ENCODE measurements around the gene PDCD1LG2. TPM values are rescaled to one million over a fixed set of nuclear protein-coding genes. Genes with fewer than 3 reads are reported as not detected.

Gene PDCD1LG2
- total and polyA plus RNA-seq, 9 donors, result 0.34 to 2.2 (median 1.1) TPM

DNA sequence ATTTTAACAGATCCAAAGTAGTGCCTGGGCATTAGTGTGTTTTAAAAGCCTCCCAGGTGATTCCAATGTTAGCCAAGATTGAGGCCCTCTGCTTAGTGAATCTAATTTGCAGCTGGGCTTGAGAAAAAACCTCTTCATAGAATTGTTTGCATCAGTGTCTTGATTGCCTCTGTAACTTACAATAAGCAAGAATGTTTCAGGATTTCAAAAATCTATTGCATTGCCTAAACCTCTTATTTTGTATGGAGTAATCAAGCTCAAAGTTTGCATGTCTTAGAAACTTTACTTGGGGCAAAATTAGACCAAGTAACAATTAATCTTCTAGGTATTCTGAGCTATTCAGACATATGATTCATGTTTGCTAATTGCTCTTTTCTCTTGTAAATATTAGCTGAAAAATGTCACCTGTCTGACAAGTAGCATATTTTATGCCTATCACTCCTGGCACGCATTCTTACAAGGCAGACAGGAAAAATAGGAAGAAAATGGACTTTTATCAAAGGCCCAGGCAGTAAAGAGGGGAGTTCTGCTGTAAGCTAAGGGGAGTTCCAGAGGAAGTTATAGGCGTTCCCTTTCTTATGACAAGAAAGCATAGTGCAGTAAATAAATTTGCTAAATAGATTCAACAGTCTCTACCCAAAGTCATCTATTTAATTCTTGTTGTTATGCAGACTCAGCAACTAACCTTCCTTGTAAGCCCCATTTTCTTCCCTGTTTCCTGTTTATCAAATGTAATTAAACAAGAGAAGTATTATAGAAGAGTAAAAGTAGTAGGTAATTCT lies 21.0 kb downstream of the PDCD1LG2 start:
- H3K4me3 ChIP-seq (ENCODE audit: low read length), result no peak overlapping the region
- no CpG with 5 or more reads among the region's 2 CpGs for WGBS (ENCODE audit: insufficient coverage)
- H3K36me3 ChIP-seq (ENCODE audit: control insufficient read depth, insufficient read depth, low read length), result no peaks in the 10 kb centered on the region
- no peak for DNase-seq
- H3K4me1 ChIP-seq (ENCODE audit: control insufficient read depth, insufficient read depth, low read length), result peaks cover 8% of the 10 kb centered on the region
- no peak overlapping the region for H3K27ac ChIP-seq (ENCODE audit: low read length)
- H3K9me3 ChIP-seq (replicated peaks; ENCODE audit: control insufficient read depth, low read depth, low read length), result no peaks in the 10 kb centered on the region
- no peaks in the 10 kb centered on the region for H3K27me3 ChIP-seq (ENCODE audit: control insufficient read depth, insufficient read depth, low read length)

DNA sequence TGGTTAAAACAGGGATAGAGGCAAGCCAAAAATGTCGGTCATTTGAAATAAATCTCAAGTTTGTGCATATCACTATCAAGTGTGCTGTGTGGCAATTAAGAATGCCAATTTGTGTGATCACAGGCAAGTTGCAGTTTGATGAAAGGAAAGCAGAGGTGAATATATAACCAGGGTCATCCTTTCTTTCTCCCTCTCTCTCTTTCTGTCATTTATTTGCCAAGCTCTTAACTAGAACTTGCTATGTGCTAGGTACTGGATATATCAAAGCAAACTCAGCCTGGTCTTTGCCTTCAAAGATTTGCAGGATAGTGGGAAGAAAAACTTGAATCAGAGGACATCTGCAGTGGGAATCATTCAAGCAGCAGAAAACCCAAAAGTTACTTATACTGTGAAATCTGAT lies 22.0 kb downstream of the PDCD1LG2 start:
- no peaks in the 10 kb centered on the region for H3K36me3 ChIP-seq (ENCODE audit: control insufficient read depth, insufficient read depth, low read length)
- no peaks in the 10 kb centered on the region for H3K27me3 ChIP-seq (ENCODE audit: control insufficient read depth, insufficient read depth, low read length)
- peaks cover 8% of the 10 kb centered on the region for H3K4me1 ChIP-seq (ENCODE audit: control insufficient read depth, insufficient read depth, low read length)
- no CpG with 5 or more reads among the region's 1 CpG for WGBS (ENCODE audit: insufficient coverage)
- no peaks in the 10 kb centered on the region for H3K9me3 ChIP-seq (replicated peaks; ENCODE audit: control insufficient read depth, low read depth, low read length)
- H3K4me3 ChIP-seq (ENCODE audit: low read length), result no peak overlapping the region
- no peak for DNase-seq
- H3K27ac ChIP-seq (ENCODE audit: low read length), result no peak overlapping the region

DNA sequence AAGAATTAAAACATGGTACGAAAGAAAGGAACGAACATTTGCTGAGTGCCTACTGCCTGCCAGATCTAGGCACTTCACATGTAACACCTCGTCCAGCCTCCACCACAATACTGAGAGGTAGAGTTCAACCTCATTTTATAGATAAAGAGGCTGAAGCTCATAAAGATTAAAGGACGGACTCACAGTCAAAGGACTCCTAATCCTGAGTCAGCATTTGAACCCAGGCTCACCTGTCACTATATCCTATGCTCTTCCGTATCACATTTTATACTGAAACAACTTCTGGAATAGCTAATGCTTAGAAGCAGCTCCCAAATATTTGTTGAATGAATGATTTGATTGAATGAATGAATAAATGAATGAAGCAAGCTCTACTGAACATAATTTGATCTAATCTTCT lies 22.5 kb downstream of the PDCD1LG2 start:
- H3K9me3 ChIP-seq (replicated peaks; ENCODE audit: control insufficient read depth, low read depth, low read length), result no peaks in the 10 kb centered on the region
- no peak overlapping the region for H3K27ac ChIP-seq (ENCODE audit: low read length)
- no peak overlapping the region for H3K4me3 ChIP-seq (ENCODE audit: low read length)
- no peaks in the 10 kb centered on the region for H3K36me3 ChIP-seq (ENCODE audit: control insufficient read depth, insufficient read depth, low read length)
- DNase-seq, result no peak
- H3K27me3 ChIP-seq (ENCODE audit: control insufficient read depth, insufficient read depth, low read length), result no peaks in the 10 kb centered on the region
- H3K4me1 ChIP-seq (ENCODE audit: control insufficient read depth, insufficient read depth, low read length), result peaks cover 8% of the 10 kb centered on the region
- no CpG with 5 or more reads among the region's 5 CpGs for WGBS (ENCODE audit: insufficient coverage)

DNA sequence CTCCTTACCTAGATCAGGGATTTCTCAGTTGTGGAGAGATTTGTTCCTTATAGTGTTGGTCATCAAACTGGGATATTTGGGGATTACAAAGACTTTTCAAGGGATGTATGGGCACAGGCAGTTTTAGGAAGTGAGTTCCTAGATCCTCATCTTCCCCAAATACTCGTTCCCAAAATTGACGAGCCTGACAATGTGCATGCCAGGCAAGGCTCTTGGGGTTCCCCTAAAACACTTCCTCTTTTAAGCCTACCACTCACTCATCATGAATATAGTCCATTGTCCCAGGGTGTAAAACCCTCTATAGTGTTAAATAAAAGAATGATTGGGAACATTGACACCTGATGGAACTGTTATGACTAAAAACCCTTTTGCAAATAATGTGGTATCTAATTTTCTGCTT lies 26.4 kb downstream of the PDCD1LG2 start:
- no peaks in the 10 kb centered on the region for H3K9me3 ChIP-seq (replicated peaks; ENCODE audit: control insufficient read depth, low read depth, low read length)
- H3K27ac ChIP-seq (ENCODE audit: low read length), result no peak overlapping the region
- peak; percentile 30 for DNase-seq
- H3K27me3 ChIP-seq (ENCODE audit: control insufficient read depth, insufficient read depth, low read length), result no peaks in the 10 kb centered on the region
- H3K4me1 ChIP-seq (ENCODE audit: control insufficient read depth, insufficient read depth, low read length), result peaks cover 8% of the 10 kb centered on the region
- H3K4me3 ChIP-seq (ENCODE audit: low read length), result no peak overlapping the region
- WGBS (ENCODE audit: insufficient coverage), result no CpG with 5 or more reads among the region's 2 CpGs
- no peaks in the 10 kb centered on the region for H3K36me3 ChIP-seq (ENCODE audit: control insufficient read depth, insufficient read depth, low read length)

DNA sequence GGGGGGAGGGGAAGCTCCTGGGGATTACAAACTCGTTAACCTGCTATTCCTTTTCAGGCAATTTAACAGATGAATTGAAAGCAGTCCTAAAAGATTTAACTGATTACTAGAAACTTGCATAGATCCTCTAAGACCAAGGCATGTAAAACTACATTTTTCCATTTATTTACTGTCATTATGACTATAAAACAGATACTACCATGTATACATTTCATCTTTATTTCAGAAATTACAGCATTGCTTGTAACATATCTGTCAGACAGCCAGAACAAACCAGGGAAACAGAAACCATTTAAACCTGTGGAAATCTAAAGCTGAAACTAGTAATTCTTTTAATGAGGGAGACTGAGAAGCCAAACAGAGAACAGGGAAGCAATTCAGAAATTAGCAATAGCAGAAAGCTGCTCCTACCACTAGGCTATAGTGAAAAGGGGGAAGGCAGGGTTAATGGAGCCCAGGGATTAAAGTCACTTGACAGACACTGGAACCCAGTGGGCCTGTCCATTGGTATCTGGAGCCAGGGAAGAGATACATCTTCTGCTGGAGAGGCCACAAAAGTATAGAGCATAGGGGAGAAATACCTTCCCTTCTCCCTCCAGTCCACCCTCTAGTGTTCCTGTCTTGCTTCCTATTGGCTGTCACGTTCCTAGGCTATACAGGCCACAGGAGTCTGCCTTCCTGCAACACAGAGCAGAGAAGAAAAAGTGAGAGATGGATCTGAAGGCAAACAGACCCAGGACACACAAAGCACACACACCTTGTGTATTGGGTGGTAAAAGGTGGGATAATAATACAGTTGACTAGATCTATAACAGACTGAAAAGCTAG lies 33.8 kb downstream of the PDCD1LG2 start:
- WGBS (ENCODE audit: insufficient coverage), result no CpG with 5 or more reads among the region's 2 CpGs
- Histone ChIP-seq H3K27me3 (ENCODE audit: control insufficient read depth, insufficient read depth, low read length) (no peaks in the 10 kb centered on the region), H3K9me3 (replicated peaks; ENCODE audit: control insufficient read depth, low read depth, low read length) (no peaks in the 10 kb centered on the region), H3K27ac (ENCODE audit: low read length) (no peak overlapping the region), H3K36me3 (ENCODE audit: control insufficient read depth, insufficient read depth, low read length) (no peaks in the 10 kb centered on the region), H3K4me3 (ENCODE audit: low read length) (no peak overlapping the region), H3K4me1 (ENCODE audit: control insufficient read depth, insufficient read depth, low read length) (no peaks in the 10 kb centered on the region)
- DNase-seq, result no peak

DNA sequence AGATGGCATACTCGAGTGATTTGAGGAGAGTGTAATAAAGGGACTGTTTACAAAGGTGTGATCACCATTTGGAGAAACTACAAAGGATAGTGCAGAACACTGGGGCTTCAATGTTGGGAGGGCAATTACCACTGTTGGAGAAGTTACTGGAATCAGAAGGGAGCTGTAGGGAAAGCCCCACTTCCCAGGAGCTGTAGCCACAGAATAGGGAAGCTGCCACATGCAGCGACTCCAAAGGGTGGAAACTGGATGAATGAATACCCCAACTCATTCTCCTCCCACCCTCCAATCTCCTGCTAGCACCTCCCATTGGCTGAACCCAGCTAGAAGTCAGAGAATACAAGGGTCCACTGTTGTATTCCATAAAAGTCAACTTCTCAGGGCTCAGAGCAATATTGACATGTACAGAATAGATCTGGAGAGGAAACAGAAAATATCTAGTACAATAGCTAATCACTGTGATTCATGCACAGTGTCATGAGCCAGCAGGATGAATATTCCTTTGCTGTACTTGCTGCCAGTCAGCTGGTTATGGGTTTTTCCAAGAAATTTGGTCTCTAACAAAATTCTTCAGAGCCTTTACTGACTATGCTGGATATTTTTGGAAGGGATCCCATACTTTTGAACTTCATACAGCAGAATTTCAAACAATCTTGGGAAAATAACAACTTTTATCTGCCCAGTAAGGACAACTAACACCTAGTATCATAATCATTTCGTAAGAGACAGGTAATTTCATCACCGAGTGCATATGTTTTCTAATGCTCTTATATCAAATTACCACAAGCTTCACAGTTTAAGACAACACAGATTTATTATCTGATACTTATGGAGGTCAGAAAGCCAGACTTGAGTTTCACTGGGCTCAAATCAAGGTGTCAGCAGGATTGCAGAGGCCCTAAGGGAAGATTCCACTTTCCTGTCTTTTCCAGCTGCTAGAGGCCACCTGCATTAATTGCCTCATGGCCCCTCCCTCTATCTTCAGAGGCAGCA lies 39.6 kb downstream of the PDCD1LG2 start:
- Histone ChIP-seq H3K27me3 (ENCODE audit: control insufficient read depth, insufficient read depth, low read length) (no peaks in the 10 kb centered on the region), H3K27ac (ENCODE audit: low read length) (no peak overlapping the region), H3K36me3 (ENCODE audit: control insufficient read depth, insufficient read depth, low read length) (no peaks in the 10 kb centered on the region), H3K4me3 (ENCODE audit: low read length) (no peak overlapping the region), H3K4me1 (ENCODE audit: control insufficient read depth, insufficient read depth, low read length) (no peaks in the 10 kb centered on the region), H3K9me3 (replicated peaks; ENCODE audit: control insufficient read depth, low read depth, low read length) (no peaks in the 10 kb centered on the region)
- 0% methylated on average over 1 of the region's 4 CpGs for WGBS (ENCODE audit: insufficient coverage)
- peak; percentile 47 for DNase-seq

DNA sequence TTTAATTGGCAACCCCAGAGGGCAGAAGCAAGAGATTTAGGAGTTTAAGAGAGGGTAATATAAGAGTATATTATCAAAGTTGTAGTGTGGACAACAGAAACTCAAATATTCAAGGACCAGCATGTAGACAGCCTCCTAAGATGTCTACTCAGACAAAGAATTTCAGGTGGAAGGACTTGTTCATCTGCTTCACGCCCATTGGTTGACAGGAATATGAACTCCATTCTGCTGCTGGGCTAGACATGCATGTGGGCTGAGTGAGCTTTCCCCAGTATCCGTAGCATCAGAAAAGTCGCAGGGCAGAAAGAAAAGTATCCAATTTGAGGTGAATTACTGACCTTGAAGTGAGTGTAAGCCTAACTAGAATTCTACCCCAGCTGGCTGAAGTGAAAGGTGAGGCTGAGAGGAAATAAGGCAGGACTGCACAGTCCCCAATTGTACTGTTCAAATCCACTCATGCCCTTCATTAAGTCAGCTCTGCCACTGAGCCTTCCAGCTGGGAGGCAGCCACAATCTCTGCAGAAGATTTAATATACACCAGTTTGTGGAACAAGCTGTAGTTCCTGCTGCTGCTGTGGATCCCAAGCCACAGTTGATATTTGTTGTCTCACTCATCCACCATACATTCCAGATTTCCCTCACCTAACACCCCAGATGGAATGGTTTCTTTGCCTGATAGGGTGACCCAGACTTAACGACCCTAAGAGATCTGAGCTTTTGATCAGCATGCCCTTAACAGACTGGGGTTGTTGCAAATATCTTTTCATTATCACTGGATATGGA lies 41.2 kb downstream of the PDCD1LG2 start:
- no peak for DNase-seq
- Histone ChIP-seq H3K4me3 (ENCODE audit: low read length) (no peak overlapping the region), H3K27ac (ENCODE audit: low read length) (no peak overlapping the region), H3K4me1 (ENCODE audit: control insufficient read depth, insufficient read depth, low read length) (no peaks in the 10 kb centered on the region), H3K27me3 (ENCODE audit: control insufficient read depth, insufficient read depth, low read length) (no peaks in the 10 kb centered on the region), H3K36me3 (ENCODE audit: control insufficient read depth, insufficient read depth, low read length) (no peaks in the 10 kb centered on the region), H3K9me3 (replicated peaks; ENCODE audit: control insufficient read depth, low read depth, low read length) (no peaks in the 10 kb centered on the region)
- WGBS (ENCODE audit: insufficient coverage), result 68% methylated on average over 4 of the region's 4 CpGs

DNA sequence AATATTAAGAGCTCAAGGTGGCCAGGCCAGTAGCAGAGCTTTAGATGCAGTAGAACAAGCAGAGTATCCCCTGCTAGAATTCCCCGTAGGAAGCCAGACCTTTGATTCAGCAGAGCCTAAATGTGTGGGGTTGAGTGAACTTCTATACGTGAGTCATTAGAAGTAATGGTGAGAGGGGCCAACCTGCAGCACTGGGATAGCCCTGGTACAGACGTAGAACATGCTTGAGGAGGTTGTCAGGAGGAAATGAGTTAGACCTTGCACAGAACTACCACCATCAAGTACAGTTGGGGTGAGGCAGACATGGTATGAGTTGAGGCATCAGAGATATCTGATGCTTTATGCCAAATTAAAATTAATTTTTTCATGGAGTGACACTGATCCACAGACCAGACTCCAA lies 42.0 kb downstream of the PDCD1LG2 start:
- 91% methylated on average over 3 of the region's 3 CpGs for WGBS (ENCODE audit: insufficient coverage)
- no peak for DNase-seq
- H3K27ac ChIP-seq (ENCODE audit: low read length), result no peak overlapping the region
- no peak overlapping the region for H3K4me3 ChIP-seq (ENCODE audit: low read length)
- peaks cover 2% of the 10 kb centered on the region for H3K4me1 ChIP-seq (ENCODE audit: control insufficient read depth, insufficient read depth, low read length)
- H3K9me3 ChIP-seq (replicated peaks; ENCODE audit: control insufficient read depth, low read depth, low read length), result no peaks in the 10 kb centered on the region
- no peaks in the 10 kb centered on the region for H3K27me3 ChIP-seq (ENCODE audit: control insufficient read depth, insufficient read depth, low read length)
- H3K36me3 ChIP-seq (ENCODE audit: control insufficient read depth, insufficient read depth, low read length), result no peaks in the 10 kb centered on the region

DNA sequence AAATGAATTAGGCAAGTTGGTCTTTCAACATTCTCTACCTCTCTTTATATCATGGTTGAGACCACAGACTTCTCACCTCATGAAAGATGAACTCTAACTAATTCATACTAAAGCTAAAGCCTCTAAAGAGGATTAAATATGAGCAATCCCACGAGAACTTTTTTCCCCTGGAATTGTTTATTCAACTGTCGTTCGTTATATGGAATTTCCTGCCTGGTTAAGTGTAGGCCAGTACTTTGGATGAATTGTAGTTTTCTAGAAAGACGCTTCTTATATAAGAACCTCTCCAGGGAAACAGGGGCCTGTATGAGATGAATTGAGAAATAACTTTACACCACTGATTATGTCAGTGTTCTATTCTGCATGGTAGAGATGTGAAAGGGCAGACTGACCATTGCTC lies 42.9 kb downstream of the PDCD1LG2 start:
- no peak for DNase-seq
- H3K27ac ChIP-seq (ENCODE audit: low read length), result no peak overlapping the region

More for the DNA sequence above, 42.9 kb downstream of the PDCD1LG2 start:
- Histone ChIP-seq H3K9me3 (replicated peaks; ENCODE audit: control insufficient read depth, low read depth, low read length) (no peaks in the 10 kb centered on the region), H3K4me1 (ENCODE audit: control insufficient read depth, insufficient read depth, low read length) (peaks cover 7% of the 10 kb centered on the region), H3K36me3 (ENCODE audit: control insufficient read depth, insufficient read depth, low read length) (no peaks in the 10 kb centered on the region), H3K4me3 (ENCODE audit: low read length) (no peak overlapping the region), H3K27me3 (ENCODE audit: control insufficient read depth, insufficient read depth, low read length) (no peaks in the 10 kb centered on the region)
- WGBS (ENCODE audit: insufficient coverage), result no CpG with 5 or more reads among the region's 4 CpGs

All from muscle of leg (tissue), 11 donors.